GM12864 (cell line): ENCODE data around the gene LSAMP.

Experiments used
- DNase-seq: peaks from one replicate; pipeline ENCODE4 v3.0.0-alpha.2; 2011; ENCODE audit warnings: low read depth
- H3K4me3 ChIP-seq: 2 replicates; pipeline ENCODE4 v1.5.1; 2011; ENCODE audit warnings: mild to moderate bottlenecking, low read depth, low read length, control low read depth
- CTCF ChIP-seq: IDR thresholded peaks from 2 replicates; pipeline ENCODE4 v1.5.1; 2011; ENCODE audit warnings: low read depth, mild to moderate bottlenecking, moderate library complexity, low read length, control low read depth, inconsistent platforms; ENCODE audit errors: missing control alignments

The LSAMP gene

GRCh38 chr3:116285781-116286421, 159.4 kb downstream of the LSAMP start:
- DNase-seq, result no peak
- no peak for TF ChIP-seq CTCF
- H3K4me3 ChIP-seq, result no peak overlapping the region

GRCh38 chr3:116281313-116282143, 163.8 kb downstream of the LSAMP start:
- no peak overlapping the region for H3K4me3 ChIP-seq
- TF ChIP-seq CTCF, result no peak
- no peak for DNase-seq

- no peak for TF ChIP-seq CTCF
- DNase-seq, result no peak
- H3K4me3 ChIP-seq, result no peak overlapping the region
These were observed 165.1 kb downstream of the LSAMP start for GRCh38 chr3:116280130-116280740.

GRCh38 chr3:116276675-116277074, 168.6 kb downstream of the LSAMP start:
- no peak for DNase-seq
- no peak overlapping the region for H3K4me3 ChIP-seq
- no peak for TF ChIP-seq CTCF

GRCh38 chr3:116270056-116270455, 175.2 kb downstream of the LSAMP start:
- H3K4me3 ChIP-seq, result no peak overlapping the region
- DNase-seq, result no peak
- TF ChIP-seq CTCF, result no peak

- no peak for TF ChIP-seq CTCF
- no peak for DNase-seq
These were observed 178.2 kb downstream of the LSAMP start for GRCh38 chr3:116267116-116267515.

More at GRCh38 chr3:116267116-116267515, 178.2 kb downstream of the LSAMP start:
- H3K4me3 ChIP-seq, result no peak overlapping the region
